Transverse colon (tissue), 4 donors: Measurements from ENCODE around the gene IDH3G. TPM values are rescaled to one million over a fixed set of nuclear protein-coding genes. Genes with fewer than 3 reads are reported as not detected.

Experiments
- DNase-seq: peaks from one replicate; pipeline ENCODE4 v3.0.0-alpha.2; 2019
- H3K27ac ChIP-seq, 4 donors: fragments of 200-600 bp; sonication (generic); 2 replicates each; pipeline ENCODE4 v1.5.1; 2016 to 2018; ENCODE audit warnings: inconsistent platforms in 4 of 4
- H3K27me3 ChIP-seq: fragments of 200-600 bp; sonication (generic); 2 replicates; pipeline ENCODE4 v1.5.1; 2017; ENCODE audit warnings: inconsistent platforms
- H3K36me3 ChIP-seq, 4 donors: fragments of 200-600 bp; sonication (generic); 2 replicates each; pipeline ENCODE4 v1.5.1; 2017 to 2019; ENCODE audit warnings: inconsistent platforms in 4 of 4
- H3K4me1 ChIP-seq, 4 donors: fragments of 200-600 bp; sonication (generic); 2 replicates each; pipeline ENCODE4 v1.5.1; 2017 to 2020; ENCODE audit warnings: inconsistent platforms in 4 of 4
- H3K4me3 ChIP-seq, 4 donors: fragments of 200-600 bp; sonication (generic); 1 replicate in 1 of 4; 2 replicates in 3 of 4; pipeline versions ENCODE4 v1.5.1 to v1.6.1; 2017 to 2019; ENCODE audit warnings: inconsistent platforms in 4 of 4
- H3K9me3 ChIP-seq, 2 donors: fragments of 200-600 bp; sonication (generic); 2 replicates each; pipeline ENCODE4 v1.5.1; 2017 to 2019; ENCODE audit warnings: inconsistent platforms in 2 of 2
- EP300 ChIP-seq: sonication (generic); formaldehyde crosslinking; IDR thresholded peaks from one replicate; pipeline ENCODE4 v1.6.1; 2017; ENCODE audit warnings: antibody characterized with exemption, low read depth
- POLR2A ChIP-seq: fragments of 450-650 bp; IDR thresholded peaks from one replicate; pipeline ENCODE4 v1.6.1; 2016; ENCODE audit warnings: antibody characterized with exemption, mild to moderate bottlenecking, moderate library complexity
- POLR2AphosphoS5 ChIP-seq, 3 donors: sonication (generic); formaldehyde crosslinking; IDR thresholded peaks; one replicate each; pipeline ENCODE4 v1.6.1; 2016; ENCODE audit warnings: antibody characterized with exemption in 3 of 3
- WGBS, 2 donors: methylation state at CpG; one replicate each; pipeline ENCODE4 v1.1.5; 2018; ENCODE audit warnings: low coverage in 1 of 2; 5-methylcytosine and 5-hydroxymethylcytosine counted together
- in situ Hi-C, 4 donors: fragments of 200-750 bp; cut with MboI; loops; one replicate each; pipeline versions ENCODE4 v1.15.0 to v1.15.1; 2017; ENCODE audit warnings: low sequenced_read_pairs in 3 of 4, low pct_ligation_motif_present in 1 of 4, low pct_unique_long_range_greater_than_20kb in 1 of 4
- intact Hi-C: fragments of 100-400 bp; cut with DNase I; formaldehyde crosslinking; loops from one replicate; pipeline ENCODE4 v1.15.1; 2023; ENCODE audit warnings: low total_unique reads
- total RNA-seq, 4 donors: library from RNA; depleted of rRNA; stranded (reverse); fragments of >200 nt; gene quantifications; one replicate each; pipeline ENCODE4 v1.1.0, GENCODE V29; 2016
- TF ChIP-seq, protein P1 (sequence below), 5 experiments: fragments of 200-600 bp in 3 of 5; fragments of 450-650 bp in 2 of 5; sonication (generic) in 3 of 5; IDR thresholded peaks; 1 replicate in 2 of 5; 2 replicates in 3 of 5; pipeline ENCODE4 v1.5.1; 2016 to 2017; ENCODE audit warnings: antibody characterized with exemption in 5 of 5, inconsistent platforms in 3 of 5, mild to moderate bottlenecking in 2 of 5, moderate library complexity in 1 of 5

IDH3G gene
- total RNA-seq, 4 donors from 2014 or later, result 77.5 to 203 (median 117) TPM

DNA sequence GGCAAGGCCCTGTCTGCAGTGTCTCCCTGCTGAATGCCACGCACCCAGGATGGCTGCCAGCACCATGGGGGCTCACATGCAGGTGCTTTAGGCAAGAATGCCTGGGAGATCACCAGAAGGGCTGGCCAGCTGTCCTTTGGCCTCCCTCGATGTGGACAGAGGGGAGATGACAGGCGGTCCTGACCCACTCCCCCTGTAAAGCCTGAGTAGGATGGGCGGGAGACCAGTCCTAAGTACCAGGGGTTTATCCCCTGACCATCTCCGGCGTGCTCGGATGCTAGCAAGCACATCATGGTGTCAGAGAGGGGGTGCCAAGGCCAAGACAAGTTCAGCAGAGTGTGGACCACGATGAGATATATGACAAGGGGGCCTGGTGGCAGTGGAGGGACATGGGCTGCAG, 30.9 kb upstream of the IDH3G start:
- H3K27ac ChIP-seq, result no peak overlapping the region
- intact Hi-C loops, result no loop called here

DNA sequence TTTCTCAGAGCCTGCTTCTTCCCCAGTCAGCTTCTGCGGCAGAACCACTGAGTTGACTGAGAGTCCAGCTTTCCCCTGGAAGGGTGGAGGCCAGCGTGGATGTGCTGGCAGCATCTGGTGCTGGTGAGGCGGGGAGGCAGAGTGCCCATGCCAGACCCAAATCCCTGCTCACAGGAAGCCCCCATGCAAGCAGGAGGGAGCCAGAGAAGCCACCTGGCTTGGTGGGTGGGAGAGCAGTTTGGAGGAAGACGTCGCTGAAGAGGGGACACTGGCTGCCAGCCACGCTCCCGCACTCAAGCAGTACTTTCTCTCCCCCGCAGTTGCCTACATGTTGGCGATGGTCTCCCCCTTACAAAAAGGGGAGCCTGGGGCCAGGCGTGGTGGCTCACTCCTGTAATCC, 30.2 kb upstream of the IDH3G start:
- no peak for DNase-seq
- Histone ChIP-seq H3K4me1 (peaks cover 0 to 6% (median 4%) of the 10 kb centered on the region in 4 donors), H3K4me3 (no peak overlapping the region), H3K27ac (no peak overlapping the region), H3K36me3 (no peaks in the 10 kb centered on the region), H3K27me3 (peaks cover 16% of the 10 kb centered on the region), H3K9me3 (no peaks in the 10 kb centered on the region)
- in situ Hi-C loops (loop anchor here in 1 of 4 donors (25.0 kb wide), 1 partner anchor 88 kb away; the partner anchor contains the start of gene AVPR2), intact Hi-C loops (no loop called here)
- TF ChIP-seq EP300 (no peak), POLR2AphosphoS5 (IDR thresholded peaks at IDR 0.05) (no peak), POLR2A (no peak)
- TF ChIP-seq, protein P1, sequence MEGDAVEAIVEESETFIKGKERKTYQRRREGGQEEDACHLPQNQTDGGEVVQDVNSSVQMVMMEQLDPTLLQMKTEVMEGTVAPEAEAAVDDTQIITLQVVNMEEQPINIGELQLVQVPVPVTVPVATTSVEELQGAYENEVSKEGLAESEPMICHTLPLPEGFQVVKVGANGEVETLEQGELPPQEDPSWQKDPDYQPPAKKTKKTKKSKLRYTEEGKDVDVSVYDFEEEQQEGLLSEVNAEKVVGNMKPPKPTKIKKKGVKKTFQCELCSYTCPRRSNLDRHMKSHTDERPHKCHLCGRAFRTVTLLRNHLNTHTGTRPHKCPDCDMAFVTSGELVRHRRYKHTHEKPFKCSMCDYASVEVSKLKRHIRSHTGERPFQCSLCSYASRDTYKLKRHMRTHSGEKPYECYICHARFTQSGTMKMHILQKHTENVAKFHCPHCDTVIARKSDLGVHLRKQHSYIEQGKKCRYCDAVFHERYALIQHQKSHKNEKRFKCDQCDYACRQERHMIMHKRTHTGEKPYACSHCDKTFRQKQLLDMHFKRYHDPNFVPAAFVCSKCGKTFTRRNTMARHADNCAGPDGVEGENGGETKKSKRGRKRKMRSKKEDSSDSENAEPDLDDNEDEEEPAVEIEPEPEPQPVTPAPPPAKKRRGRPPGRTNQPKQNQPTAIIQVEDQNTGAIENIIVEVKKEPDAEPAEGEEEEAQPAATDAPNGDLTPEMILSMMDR (IDR thresholded peaks at IDR 0.05), result no peak
- WGBS, 2 donors, result 86% methylated on average over 10 of the region's 10 CpGs; no CpG with 5 or more reads in 1 of the 2 donors

More for the DNA sequence above, 30.9 kb upstream of the IDH3G start:
- Histone ChIP-seq H3K27me3 (peaks cover 23% of the 10 kb centered on the region), H3K36me3 (no peaks in the 10 kb centered on the region), H3K4me3 (no peak overlapping the region), H3K4me1 (peaks cover 0 to 8% (median 6%) of the 10 kb centered on the region in 4 donors), H3K9me3 (no peaks in the 10 kb centered on the region)
- DNase-seq, result no peak
- TF ChIP-seq, protein P1 (IDR thresholded peaks at IDR 0.05), result no peak
- no peak for TF ChIP-seq POLR2A
- no peak for TF ChIP-seq EP300
- no peak for TF ChIP-seq POLR2AphosphoS5 (IDR thresholded peaks at IDR 0.05)
- WGBS, 2 donors, result 70% methylated on average over 7 of the region's 8 CpGs; no CpG with 5 or more reads in 1 of the 2 donors
- in situ Hi-C loops, result no loop called here

DNA sequence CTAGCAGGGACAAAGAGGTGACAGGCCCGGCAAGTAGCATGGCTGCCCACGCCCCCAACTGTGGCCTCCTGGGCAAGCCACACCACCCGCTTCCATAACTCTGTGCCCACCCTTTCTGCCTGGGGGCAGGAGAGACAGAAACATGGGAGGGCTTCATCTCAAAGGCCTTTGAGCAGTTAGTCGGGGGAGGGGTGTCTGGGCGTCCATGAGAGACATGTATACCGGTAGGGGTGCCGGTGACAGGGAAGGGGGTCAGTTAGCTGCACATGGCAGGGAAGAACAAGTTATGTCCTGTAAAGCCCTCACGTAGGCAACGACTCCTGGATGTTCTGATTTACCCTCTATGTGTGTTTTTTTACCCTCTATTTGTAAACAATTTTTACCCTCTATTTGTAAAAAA, 26.9 kb upstream of the IDH3G start:
- intact Hi-C loops, result no loop called here
- TF ChIP-seq POLR2A, result no peak
- no peak overlapping the region for H3K27ac ChIP-seq
- 87% methylated on average over 9 of the region's 9 CpGs; no CpG with 5 or more reads in 1 of the 2 donors for WGBS, 2 donors
- H3K4me1 ChIP-seq, result peaks cover 0 to 9% (median 3%) of the 10 kb centered on the region in 4 donors
- DNase-seq, result no peak
- no peaks in the 10 kb centered on the region for H3K36me3 ChIP-seq
- H3K4me3 ChIP-seq, result no peak overlapping the region
- in situ Hi-C loops, result loop anchor here in 1 of 4 donors (25.0 kb wide), 1 partner anchor 91 kb away; the partner anchor contains the start of gene AVPR2
- H3K27me3 ChIP-seq, result no peaks in the 10 kb centered on the region
- no peaks in the 10 kb centered on the region for H3K9me3 ChIP-seq

DNA sequence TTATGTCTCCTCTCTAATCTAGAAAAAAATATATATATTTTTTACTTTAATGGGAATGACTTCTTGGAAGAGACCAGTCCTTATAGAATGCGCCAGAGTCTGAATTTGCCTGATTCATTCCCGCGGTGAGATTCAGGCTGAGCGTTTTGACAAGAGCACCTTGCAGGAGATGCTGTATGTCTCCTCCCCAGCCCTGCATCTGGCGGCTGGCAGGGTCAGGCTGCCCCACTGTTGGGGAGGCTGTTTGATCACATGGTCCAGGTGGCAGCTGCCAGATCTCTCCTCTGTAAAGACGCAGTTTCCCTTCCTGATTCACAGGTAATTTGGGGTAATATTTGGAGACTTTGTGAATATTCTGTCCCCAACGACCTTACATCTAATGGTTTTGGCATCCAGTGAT, 26.4 kb upstream of the IDH3G start:
- WGBS, 2 donors, result 72 to 76% methylated on average over 2 to 7 of the region's 7 CpGs
- H3K36me3 ChIP-seq, result no peaks in the 10 kb centered on the region
- H3K4me1 ChIP-seq, result peaks cover 0 to 9% (median 3%) of the 10 kb centered on the region in 4 donors
- TF ChIP-seq EP300 (no peak), POLR2AphosphoS5 (IDR thresholded peaks at IDR 0.05) (no peak), POLR2A (no peak)
- TF ChIP-seq, protein P1 (IDR thresholded peaks at IDR 0.05), result no peak
- no peaks in the 10 kb centered on the region for H3K9me3 ChIP-seq
- no peak overlapping the region for H3K27ac ChIP-seq
- no peaks in the 10 kb centered on the region for H3K27me3 ChIP-seq
- H3K4me3 ChIP-seq, result no peak overlapping the region
- DNase-seq, result no peak
- in situ Hi-C loops, result loop anchor here in 1 of 4 donors (25.0 kb wide), 1 partner anchor 92 kb away; the partner anchor contains the start of gene AVPR2
- intact Hi-C loops, result no loop called here
